Measurements from ENCODE around the gene MRPL20.
"Not testable (repeated sequence)": the region's sequence is repeated elsewhere in the genome, so short reads cannot be mapped to it uniquely, and the experiment has no call there.

MRPL20 gene

GRCh38 chr1:1406101-1406820 lies 832 bp downstream of the MRPL20 start:
- no peak for DNase-seq (ENCODE audit: low spot score)

- no peak for DNase-seq (ENCODE audit: low spot score)
Measured at GRCh38 chr1:1403653-1404052, 3.4 kb downstream of the MRPL20 start.

GRCh38 chr1:1402901-1403392 lies 4.1 kb downstream of the MRPL20 start:
- DNase-seq (ENCODE audit: low spot score), result not testable (repeated sequence)

- DNase-seq (ENCODE audit: low spot score), result no peak
Measured at GRCh38 chr1:1402072-1402900, 4.8 kb downstream of the MRPL20 start.

- DNase-seq (ENCODE audit: low spot score), result no peak
Measured at GRCh38 chr1:1401457-1402010, 5.6 kb downstream of the MRPL20 start.

- DNase-seq (ENCODE audit: low spot score), result no peak
Measured at GRCh38 chr1:1400576-1401456, 6.3 kb downstream of the MRPL20 start.

GRCh38 chr1:1399872-1400575 lies 7.1 kb downstream of the MRPL20 start:
- no peak for DNase-seq (ENCODE audit: low spot score)

GRCh38 chr1:1399187-1399871 lies 7.8 kb downstream of the MRPL20 start, which contains the start of gene CCNL2:
Gene CCNL2 (minus strand): TSS chr1:1399335. CDS start chr1:1399306, 29 bp downstream.
- DNase-seq (ENCODE audit: low spot score), result peak; percentile 94

GRCh38 chr1:1398677-1399186 lies 8.4 kb downstream of the MRPL20 start:
- DNase-seq (ENCODE audit: low spot score), result no peak

GRCh38 chr1:1397839-1398523 lies 9.1 kb downstream of the MRPL20 start:
- DNase-seq (ENCODE audit: low spot score), result no peak

- DNase-seq (ENCODE audit: low spot score), result no peak
Measured at GRCh38 chr1:1395166-1395565, 11.9 kb downstream of the MRPL20 start.

- no peak for DNase-seq (ENCODE audit: low spot score)
Measured at GRCh38 chr1:1394116-1394515, 13.0 kb downstream of the MRPL20 start.

GRCh38 chr1:1393428-1393827 lies 13.7 kb downstream of the MRPL20 start:
- no peak for DNase-seq (ENCODE audit: low spot score)

- DNase-seq (ENCODE audit: low spot score), result no peak
Measured at GRCh38 chr1:1393014-1393413, 14.1 kb downstream of the MRPL20 start.

GRCh38 chr1:1391225-1391624 lies 15.9 kb downstream of the MRPL20 start:
- no peak for DNase-seq (ENCODE audit: low spot score)

- no peak for DNase-seq (ENCODE audit: low spot score)
Measured at GRCh38 chr1:1390675-1391074, 16.4 kb downstream of the MRPL20 start.

- no peak for DNase-seq (ENCODE audit: low spot score)
Measured at GRCh38 chr1:1388078-1388472, 19.0 kb downstream of the MRPL20 start.

GRCh38 chr1:1387098-1388077 lies 19.7 kb downstream of the MRPL20 start:
- DNase-seq (ENCODE audit: low spot score), result no peak

All from pons (tissue), 1 donor.